Neutrophil (primary cell): ENCODE measurements around the gene NSD2.
"Not testable (repeated sequence)": the region's sequence is repeated elsewhere in the genome, so short reads cannot be mapped to it uniquely, and the experiment has no call there.

Experiments used
- H3K27ac ChIP-seq: fragments of 200-600 bp; sonication (generic); 2 replicates; pipeline ENCODE4 v1.5.1; 2016; ENCODE audit warnings: mild to moderate bottlenecking, moderate library complexity
- H3K27me3 ChIP-seq: fragments of 200-600 bp; sonication (generic); 2 replicates; pipeline ENCODE4 v1.6.0; 2016; ENCODE audit warnings: mild to moderate bottlenecking
- H3K36me3 ChIP-seq: fragments of 200-600 bp; sonication (generic); 2 replicates; pipeline ENCODE4 v1.5.1; 2017
- H3K4me1 ChIP-seq, 2 experiments: fragments of 200-600 bp in 1 of 2; sonication (generic) in 1 of 2; 1 replicate in 1 of 2; 2 replicates in 1 of 2; pipeline versions ENCODE4 v1.5.1 to v1.6.1; 2013 to 2016; ENCODE audit warnings: low read depth in 1 of 2, low read length in 1 of 2, mild to moderate bottlenecking in 1 of 2, moderate library complexity in 1 of 2; ENCODE audit not compliant: control insufficient read depth in 1 of 2, insufficient read depth in 1 of 2
- H3K4me3 ChIP-seq, 2 experiments: fragments of 200-600 bp in 1 of 2; sonication (generic) in 1 of 2; 1 replicate in 1 of 2; 2 replicates in 1 of 2; pipeline ENCODE4 v1.5.1; 2013 to 2016; ENCODE audit warnings: low read depth in 1 of 2, low read length in 1 of 2, mild to moderate bottlenecking in 1 of 2, moderate library complexity in 1 of 2
- H3K9me3 ChIP-seq: fragments of 200-600 bp; sonication (generic); 2 replicates; pipeline ENCODE4 v1.5.1; 2016
- CTCF ChIP-seq: fragments of 200-600 bp; sonication (generic); IDR thresholded peaks from 2 replicates; pipeline ENCODE4 v1.5.1; 2016; ENCODE audit warnings: antibody characterized with exemption

Gene NSD2

GRCh38 chr4:1998296-1998695 is 127.1 kb downstream of the NSD2 start:
- Histone ChIP-seq H3K4me3 (no peak overlapping the region), H3K27me3 (no peaks in the 10 kb centered on the region), H3K27ac (no peak overlapping the region), H3K9me3 (peaks cover 8% of the 10 kb centered on the region), H3K4me1 (no peaks in the 10 kb centered on the region), H3K36me3 (no peaks in the 10 kb centered on the region)
- TF ChIP-seq CTCF, result no peak

DNA sequence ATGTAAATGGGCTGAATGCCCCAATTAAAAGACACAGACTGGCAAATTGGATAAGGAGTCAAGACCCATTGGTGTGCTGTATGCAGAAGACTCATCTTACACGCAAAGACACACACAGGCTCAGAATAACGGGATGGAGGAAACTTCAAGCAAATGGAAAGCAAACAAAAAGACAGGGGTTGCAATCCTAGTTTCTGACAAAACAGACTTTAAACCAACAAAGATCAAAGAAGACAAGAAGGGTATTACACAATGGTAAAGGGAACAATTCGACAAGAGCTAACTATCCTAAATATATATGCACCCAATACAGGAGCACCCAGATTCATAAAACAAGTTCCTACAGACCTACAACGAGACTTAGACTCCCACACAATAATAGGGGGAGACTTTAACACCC is 128.1 kb downstream of the NSD2 start:
- H3K27me3 ChIP-seq, H3K36me3 ChIP-seq, H3K27ac ChIP-seq, H3K9me3 ChIP-seq, H3K4me3 ChIP-seq, H3K4me1 ChIP-seq: not testable (repeated sequence)

GRCh38 chr4:2003361-2003760 is 132.2 kb downstream of the NSD2 start:
- not testable (repeated sequence) for H3K36me3 ChIP-seq, H3K27ac ChIP-seq, H3K27me3 ChIP-seq, H3K9me3 ChIP-seq, H3K4me3 ChIP-seq
- peaks cover 7 to 13% of the 10 kb centered on the region in 2 experiments for H3K4me1 ChIP-seq

DNA sequence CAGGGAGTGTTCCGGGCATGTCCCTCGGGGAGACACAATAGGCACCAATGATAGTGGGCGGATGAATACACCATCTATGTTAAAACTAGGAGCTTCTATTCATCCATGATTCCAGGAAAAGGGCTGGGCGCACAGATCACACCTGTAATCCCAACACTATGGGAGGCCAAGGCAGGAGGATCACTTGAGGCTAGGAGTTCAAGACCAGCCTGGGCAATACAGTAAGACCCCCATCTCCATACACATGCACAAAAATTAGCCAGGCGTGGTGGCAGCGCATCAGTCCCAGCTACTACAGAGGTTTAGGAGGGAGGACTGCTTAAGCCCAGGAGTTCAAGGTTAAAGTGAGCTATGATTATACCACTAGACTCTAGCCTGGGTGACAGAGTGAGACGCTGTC is 135.2 kb downstream of the NSD2 start:
- no peak overlapping the region for H3K4me3 ChIP-seq
- H3K9me3 ChIP-seq, result no peaks in the 10 kb centered on the region
- no peak for TF ChIP-seq CTCF
- H3K4me1 ChIP-seq, result peaks cover 27 to 35% of the 10 kb centered on the region in 2 experiments
- no peaks in the 10 kb centered on the region for H3K27me3 ChIP-seq
- H3K27ac ChIP-seq, result no peak overlapping the region
- peaks cover 3% of the 10 kb centered on the region for H3K36me3 ChIP-seq

DNA sequence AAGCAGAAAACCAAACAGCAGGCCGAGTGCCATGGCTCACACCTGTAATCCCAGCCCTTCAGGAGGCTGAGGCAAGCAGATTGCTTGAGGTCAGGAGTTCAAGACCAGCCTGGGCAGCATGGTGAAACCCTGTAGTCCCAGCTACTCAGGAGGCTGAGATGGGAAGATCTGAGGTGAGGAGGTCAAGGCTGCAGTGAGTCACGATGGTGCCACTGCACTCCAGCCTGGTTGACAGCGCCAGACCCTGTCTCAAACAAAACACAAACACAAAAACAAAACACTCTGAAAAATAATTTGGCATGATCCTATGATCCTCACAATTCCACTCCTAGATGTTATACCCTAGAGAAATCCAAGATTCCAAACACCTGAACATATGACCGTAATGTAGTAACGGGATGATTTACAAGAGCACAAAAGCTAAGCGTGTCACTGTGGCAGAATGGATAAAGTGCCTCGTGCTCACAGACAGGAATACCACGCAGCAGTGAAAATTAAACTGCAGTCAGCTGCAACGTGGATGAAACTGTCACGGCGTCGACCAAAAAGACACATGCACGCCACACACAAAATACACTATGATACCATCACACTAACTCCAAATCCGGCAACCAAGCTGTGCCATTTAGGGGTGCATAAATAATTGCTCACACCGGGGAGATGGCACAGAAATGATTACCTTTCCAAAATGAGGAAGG is 135.9 kb downstream of the NSD2 start:
- no peaks in the 10 kb centered on the region for H3K9me3 ChIP-seq
- H3K4me1 ChIP-seq, result peaks cover 34 to 43% of the 10 kb centered on the region in 2 experiments
- H3K27ac ChIP-seq, result no peak overlapping the region
- no peak overlapping the region for H3K4me3 ChIP-seq
- peaks cover 3% of the 10 kb centered on the region for H3K36me3 ChIP-seq
- H3K27me3 ChIP-seq, result no peaks in the 10 kb centered on the region
- no peak for TF ChIP-seq CTCF

DNA sequence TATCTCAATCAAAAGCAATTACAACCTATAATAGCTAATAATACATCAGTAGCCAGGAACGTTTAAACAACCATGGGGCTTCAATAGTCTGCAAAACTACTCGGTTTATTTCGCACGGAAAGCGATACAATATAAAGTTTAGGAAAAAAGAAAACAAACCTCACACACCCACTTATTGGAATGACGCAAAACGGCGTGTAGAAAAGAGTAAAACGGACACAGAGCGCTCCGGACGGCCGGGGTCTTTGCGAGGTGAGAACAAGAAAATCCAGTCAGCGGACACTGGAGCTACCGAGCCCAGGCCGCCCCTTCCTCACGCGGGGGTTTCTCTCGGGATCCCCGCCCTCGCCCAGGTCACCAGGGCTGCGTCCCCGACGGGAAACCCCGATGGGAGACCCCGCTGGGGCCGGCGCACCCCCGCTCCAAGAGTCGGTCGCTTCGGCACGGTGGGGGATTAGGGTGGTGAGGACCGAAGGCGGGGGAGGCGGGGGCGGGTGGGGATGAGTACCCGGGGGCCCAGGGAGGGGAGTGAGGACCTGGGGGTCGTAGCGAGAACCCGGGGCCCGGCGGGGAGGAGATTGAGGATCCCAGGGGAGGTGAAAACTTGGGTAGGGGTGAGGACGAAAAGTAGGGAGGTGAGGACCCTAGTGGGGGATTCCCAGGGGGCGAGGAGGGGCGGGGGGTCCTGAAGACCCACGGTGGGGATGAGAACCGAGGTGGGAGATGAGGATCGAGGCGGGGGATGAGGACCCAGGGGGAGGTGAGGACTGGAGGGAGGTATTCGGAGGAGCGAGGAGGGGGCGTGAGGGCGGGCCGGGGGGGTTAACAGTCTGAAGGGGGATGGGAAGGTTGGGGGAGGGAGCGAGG is 136.8 kb downstream of the NSD2 start:
- no peaks in the 10 kb centered on the region for H3K9me3 ChIP-seq

More for the DNA sequence above, 136.8 kb downstream of the NSD2 start:
- TF ChIP-seq CTCF, result no peak
- Histone ChIP-seq H3K36me3 (peaks cover 3% of the 10 kb centered on the region), H3K27ac (peak overlapping the region; percentile 95), H3K4me3 (peak overlapping the region; percentile 84 to 100), H3K4me1 (peaks cover 39 to 49% of the 10 kb centered on the region in 2 experiments), H3K27me3 (no peaks in the 10 kb centered on the region)
